A549 (cell line): ENCODE measurements around the gene IMMT.

Experiments used
- CEBPB ChIP-seq, 2 experiments: fragments of >200 bp in 1 of 2; sonication (Bioruptor Twin) in 1 of 2; formaldehyde crosslinking in 1 of 2; IDR thresholded peaks; 2 replicates each; pipeline ENCODE4 v1.6.1; 2012 to 2016
- CHD2 ChIP-seq: fragments of 150-350 bp; IDR thresholded peaks from 2 replicates; pipeline ENCODE4 v1.6.1; 2014; ENCODE audit warnings: low read length; ENCODE audit not compliant: partially characterized antibody
- CTCF ChIP-seq: fragments of >200 bp; sonication (Bioruptor Twin); formaldehyde crosslinking; IDR thresholded peaks from 3 replicates; pipeline ENCODE4 v1.5.1; 2016
- KDM1A ChIP-seq: fragments of 200-600 bp; sonication (generic); IDR thresholded peaks from 2 replicates; pipeline ENCODE4 v1.6.1; 2016; ENCODE audit warnings: low read depth, mild to moderate bottlenecking
- PBX3 ChIP-seq: IDR thresholded peaks from 2 replicates; pipeline ENCODE4 v1.6.1; 2012
- POLR2A ChIP-seq: IDR thresholded peaks from 2 replicates; pipeline ENCODE4 v1.6.1; 2012; ENCODE audit warnings: mild to moderate bottlenecking, low read length
- RARB ChIP-seq: fragments of 250-450 bp; sonication (Bioruptor Pico); IDR thresholded peaks from 2 replicates; pipeline ENCODE4 v1.8.0; 2021; ENCODE audit warnings: mild to moderate bottlenecking, moderate library complexity
- RCOR1 ChIP-seq: fragments of 150-350 bp; IDR thresholded peaks from 2 replicates; pipeline ENCODE4 v1.6.1; 2014; ENCODE audit warnings: antibody characterized with exemption, low read length, low read depth
- REST ChIP-seq: fragments of 200-600 bp; sonication (generic); IDR thresholded peaks from 2 replicates; pipeline ENCODE4 v1.6.1; 2016; ENCODE audit warnings: antibody characterized with exemption, mild to moderate bottlenecking, moderate library complexity
- SMC3 ChIP-seq: fragments of >200 bp; sonication (Bioruptor Twin); formaldehyde crosslinking; IDR thresholded peaks from 3 replicates; pipeline ENCODE4 v1.6.1; 2018; ENCODE audit warnings: inconsistent platforms
- TP53 ChIP-seq: fragments of 250-450 bp; sonication (Bioruptor Pico); IDR thresholded peaks from 2 replicates; pipeline ENCODE4 v1.5.0; 2021; ENCODE audit warnings: mild to moderate bottlenecking, moderate library complexity
- ZC3H11A ChIP-seq: fragments of 450-650 bp; IDR thresholded peaks from 2 replicates; pipeline ENCODE4 v1.6.1; 2014; ENCODE audit warnings: antibody characterized with exemption, mild to moderate bottlenecking

- TF ChIP-seq CTCF (no peak), SMC3 (no peak), PBX3 (no peak), RCOR1 (no peak), CHD2 (no peak), REST (no peak), CEBPB (IDR thresholded peaks at IDR 0.05) (no peak), TP53 (CRISPR knock-in tag) (no peak), POLR2A (no peak), KDM1A (no peak), RARB (CRISPR knock-in tag) (no peak), ZC3H11A (no peak)
Measured at GRCh38 chr2:86189782-86190416, 5.4 kb downstream of the IMMT start.
